Left lobe of liver (tissue), 2 donors: Measurements from ENCODE around the gene ACSM3. TPM values are rescaled to one million over a fixed set of nuclear protein-coding genes. Genes with fewer than 3 reads are reported as not detected.
"Not testable (repeated sequence)": the region's sequence is repeated elsewhere in the genome, so short reads cannot be mapped to it uniquely, and the experiment has no call there.

ENCODE experiments used
- ATAC-seq: fragments of 200-7000 bp; cut with Tn5 transposase; one replicate; pipeline ENCODE4 v1.9.1; 2020; ENCODE audit warnings: mild to moderate bottlenecking, moderate library complexity
- DNase-seq: peaks from one replicate; pipeline ENCODE4 v3.0.0-alpha.2; 2020; ENCODE audit warnings: low spot score
- total RNA-seq: library from RNA; stranded (reverse); gene quantifications from one replicate; pipeline ENCODE4 v1.2.1, GENCODE V29; 2021
- donor health status: DM: no; HTN: no; CAD: no; lungs with moderate emphysema.
- donor health status: DM: no; HTN: yes; CAD: no.

Gene ACSM3
- total RNA-seq, 1 donor from 2014 or later, result 70.8 TPM

GRCh38 chr16:20803561-20804214 is 39.9 kb downstream of the ACSM3 start:
- ATAC-seq, result no peak

GRCh38 chr16:20805684-20806167 is 41.9 kb downstream of the ACSM3 start:
- DNase-seq, result not testable (repeated sequence)
- ATAC-seq, result peak; percentile 5

More at GRCh38 chr16:20803561-20804214, 39.9 kb downstream of the ACSM3 start:
- DNase-seq, result no peak

GRCh38 chr16:20806168-20807050 is 42.6 kb downstream of the ACSM3 start, which contains the start of the genes ERI2 and REXO5:
TSS of gene ERI2 (minus strand) at chr16:20806472. CDS start at chr16:20806430, 42 bp downstream.
TSS of gene REXO5 (plus strand) at chr16:20806527. CDS start at chr16:20806954, 427 bp downstream.
- ATAC-seq, result peak; percentile 90
- DNase-seq, result peak; percentile 93

GRCh38 chr16:20807862-20808261 is 44.0 kb downstream of the ACSM3 start:
- ATAC-seq, result no peak

GRCh38 chr16:20811889-20812439 is 48.1 kb downstream of the ACSM3 start:
- no peak for ATAC-seq
- DNase-seq, result no peak

More at GRCh38 chr16:20807862-20808261, 44.0 kb downstream of the ACSM3 start:
- no peak for DNase-seq

- ATAC-seq (no peak), DNase-seq (no peak)
Measured at GRCh38 chr16:20812510-20812909, 48.7 kb downstream of the ACSM3 start.

GRCh38 chr16:20814784-20815183 is 51.0 kb downstream of the ACSM3 start:
- no peak for ATAC-seq

GRCh38 chr16:20818929-20819585 is 55.2 kb downstream of the ACSM3 start:
- ATAC-seq, result no peak
- no peak for DNase-seq

More at GRCh38 chr16:20814784-20815183, 51.0 kb downstream of the ACSM3 start:
- no peak for DNase-seq

- ATAC-seq (no peak), DNase-seq (no peak)
Measured at GRCh38 chr16:20821682-20822081, 57.9 kb downstream of the ACSM3 start.

GRCh38 chr16:20822521-20823325 is 58.9 kb downstream of the ACSM3 start:
- DNase-seq (no peak), ATAC-seq (no peak)

- DNase-seq, result no peak
- peak; percentile 42 for ATAC-seq
Measured at GRCh38 chr16:20826039-20826566, 62.3 kb downstream of the ACSM3 start.

GRCh38 chr16:20829536-20829935 is 65.7 kb downstream of the ACSM3 start:
- DNase-seq (no peak), ATAC-seq (no peak)

- no peak for ATAC-seq
- no peak for DNase-seq
Measured at GRCh38 chr16:20830372-20830771, 66.6 kb downstream of the ACSM3 start.

- no peak for ATAC-seq
- no peak for DNase-seq
Measured at GRCh38 chr16:20833086-20833485, 69.3 kb downstream of the ACSM3 start.

GRCh38 chr16:20838240-20838639 is 74.4 kb downstream of the ACSM3 start:
- DNase-seq (no peak), ATAC-seq (no peak)

- no peak for ATAC-seq
- no peak for DNase-seq
Measured at GRCh38 chr16:20839504-20839903, 75.7 kb downstream of the ACSM3 start.

- DNase-seq, result no peak
- no peak for ATAC-seq
Measured at GRCh38 chr16:20844054-20844453, 80.2 kb downstream of the ACSM3 start.

GRCh38 chr16:20844588-20844987 is 80.8 kb downstream of the ACSM3 start:
- ATAC-seq, result peak; percentile 39

GRCh38 chr16:20846030-20846429 is 82.2 kb downstream of the ACSM3 start:
- ATAC-seq (no peak), DNase-seq (no peak)

More at GRCh38 chr16:20844588-20844987, 80.8 kb downstream of the ACSM3 start:
- DNase-seq, result no peak

- ATAC-seq, result no peak
Measured at GRCh38 chr16:20846551-20846950, 82.7 kb downstream of the ACSM3 start.

More at GRCh38 chr16:20846551-20846950, 82.7 kb downstream of the ACSM3 start:
- DNase-seq, result no peak
